Sigmoid colon (tissue), 4 donors: Measurements from ENCODE around the gene DGKD.

Source experiments
- CTCF ChIP-seq, 4 experiments: fragments of 450-650 bp in 3 of 4; fragments of 200-600 bp in 1 of 4; IDR thresholded peaks; one replicate each; pipeline ENCODE4 v1.5.1; 2016 to 2019; ENCODE audit warnings: antibody characterized with exemption in 4 of 4, mild to moderate bottlenecking in 3 of 4, moderate library complexity in 2 of 4
- EP300 ChIP-seq, 4 donors: sonication (generic); formaldehyde crosslinking; IDR thresholded peaks; one replicate each; pipeline ENCODE4 v1.6.1; 2017; ENCODE audit warnings: antibody characterized with exemption in 4 of 4
- POLR2A ChIP-seq, 2 donors: fragments of 450-650 bp; IDR thresholded peaks; one replicate each; pipeline ENCODE4 v1.6.1; 2016; ENCODE audit warnings: antibody characterized with exemption in 2 of 2, mild to moderate bottlenecking in 2 of 2, moderate library complexity in 2 of 2
- POLR2AphosphoS5 ChIP-seq, 4 donors: sonication (generic); formaldehyde crosslinking; IDR thresholded peaks; one replicate each; pipeline ENCODE4 v1.6.1; 2017; ENCODE audit warnings: antibody characterized with exemption in 4 of 4

- TF ChIP-seq POLR2AphosphoS5 (IDR thresholded peaks at IDR 0.05) (no peak), POLR2A (IDR thresholded peaks at IDR 0.05) (no peak), CTCF (IDR thresholded peaks at IDR 0.05) (no peak), EP300 (IDR thresholded peaks at IDR 0.05) (no peak)
These were observed 26.0 kb downstream of the DGKD start for GRCh38 chr2:233380132-233380895.
